DND-41 (cell line): Measurements from ENCODE around the gene DMRTC1B.
"Not testable (repeated sequence)": the region's sequence is repeated elsewhere in the genome, so short reads cannot be mapped to it uniquely, and the experiment has no call there.

Experiments
- ATAC-seq: fragments of 200-7000 bp; cut with Tn5 transposase; 3 replicates; pipeline ENCODE4 v1.9.1; 2021; ENCODE audit warnings: low read depth; ENCODE audit not compliant: insufficient read depth
- DNase-seq: peaks from one replicate; pipeline ENCODE4 v3.0.0-alpha.2; 2020
- H2AFZ ChIP-seq: 2 replicates; pipeline ENCODE4 v1.6.0; 2012; ENCODE audit warnings: low read depth, low read length
- H3K27ac ChIP-seq: 2 replicates; pipeline ENCODE4 v1.5.1; 2012; ENCODE audit warnings: low read length, inconsistent platforms
- H3K27me3 ChIP-seq: fragments of 200-600 bp; sonication (generic); 2 replicates; pipeline ENCODE4 v1.6.0; 2012; ENCODE audit warnings: low read length, mild to moderate bottlenecking, inconsistent platforms; ENCODE audit not compliant: insufficient read depth, poor library complexity
- H3K36me3 ChIP-seq: 2 replicates; pipeline ENCODE4 v1.5.1; 2012; ENCODE audit warnings: low read length, inconsistent platforms; ENCODE audit not compliant: insufficient read depth
- H3K4me1 ChIP-seq: 2 replicates; pipeline ENCODE4 v1.5.1; 2012; ENCODE audit warnings: mild to moderate bottlenecking, low read length; ENCODE audit not compliant: insufficient read depth
- H3K4me2 ChIP-seq: 2 replicates; pipeline ENCODE4 v1.6.0; 2012; ENCODE audit warnings: mild to moderate bottlenecking, moderate library complexity, low read length, inconsistent platforms; ENCODE audit not compliant: insufficient read depth
- H3K4me3 ChIP-seq, 2 experiments: fragments of 200-600 bp in 1 of 2; shearing (Covaris generic) in 1 of 2; 2 replicates each; pipeline ENCODE4 v1.5.1; 2012 to 2016; ENCODE audit warnings: inconsistent platforms in 2 of 2, low read length in 2 of 2, mild to moderate bottlenecking in 2 of 2, low read depth in 1 of 2, moderate library complexity in 1 of 2
- H3K79me2 ChIP-seq: 2 replicates; pipeline ENCODE4 v1.6.0; 2012; ENCODE audit warnings: low read length, inconsistent platforms; ENCODE audit not compliant: insufficient read depth
- H3K9ac ChIP-seq: 2 replicates; pipeline ENCODE4 v1.6.0; 2012; ENCODE audit warnings: low read depth, mild to moderate bottlenecking, inconsistent platforms, low read length, moderate library complexity
- H3K9me3 ChIP-seq: 2 replicates; pipeline ENCODE4 v1.5.1; 2012; ENCODE audit warnings: low read length, moderate library complexity, mild to moderate bottlenecking, inconsistent platforms; ENCODE audit not compliant: insufficient read depth, severe bottlenecking
- H4K20me1 ChIP-seq: 2 replicates; pipeline ENCODE4 v1.6.0; 2012; ENCODE audit warnings: low read length; ENCODE audit not compliant: insufficient read depth

Gene DMRTC1B

GRCh38 chrX:72760454-72760853 lies 16.2 kb upstream of the DMRTC1B start:
- not testable (repeated sequence) for H4K20me1 ChIP-seq, H3K27ac ChIP-seq

GRCh38 chrX:72777467-72777790 lies 739 bp downstream of the DMRTC1B start:
- not testable (repeated sequence) for H3K9me3 ChIP-seq, H3K36me3 ChIP-seq, H3K4me2 ChIP-seq, H3K4me3 ChIP-seq, H3K27me3 ChIP-seq, H4K20me1 ChIP-seq, H3K9ac ChIP-seq, H3K79me2 ChIP-seq, DNase-seq, H3K4me1 ChIP-seq, H2AFZ ChIP-seq, H3K27ac ChIP-seq
- peak; percentile 80 for ATAC-seq

More at GRCh38 chrX:72760454-72760853, 16.2 kb upstream of the DMRTC1B start:
- not testable (repeated sequence) for H3K4me3 ChIP-seq, H3K4me1 ChIP-seq, H3K36me3 ChIP-seq, ATAC-seq, H3K4me2 ChIP-seq, H2AFZ ChIP-seq, H3K9me3 ChIP-seq, H3K79me2 ChIP-seq, H3K27me3 ChIP-seq, H3K9ac ChIP-seq, DNase-seq

- not testable (repeated sequence) for H3K4me1 ChIP-seq, H3K27me3 ChIP-seq, H3K4me2 ChIP-seq, H3K36me3 ChIP-seq, H2AFZ ChIP-seq, DNase-seq, H3K27ac ChIP-seq, H3K9ac ChIP-seq, H3K79me2 ChIP-seq, H3K4me3 ChIP-seq, H4K20me1 ChIP-seq, H3K9me3 ChIP-seq
- ATAC-seq = peak; percentile 62
These were observed 1.5 kb downstream of the DMRTC1B start for GRCh38 chrX:72778146-72778545.

DNA sequence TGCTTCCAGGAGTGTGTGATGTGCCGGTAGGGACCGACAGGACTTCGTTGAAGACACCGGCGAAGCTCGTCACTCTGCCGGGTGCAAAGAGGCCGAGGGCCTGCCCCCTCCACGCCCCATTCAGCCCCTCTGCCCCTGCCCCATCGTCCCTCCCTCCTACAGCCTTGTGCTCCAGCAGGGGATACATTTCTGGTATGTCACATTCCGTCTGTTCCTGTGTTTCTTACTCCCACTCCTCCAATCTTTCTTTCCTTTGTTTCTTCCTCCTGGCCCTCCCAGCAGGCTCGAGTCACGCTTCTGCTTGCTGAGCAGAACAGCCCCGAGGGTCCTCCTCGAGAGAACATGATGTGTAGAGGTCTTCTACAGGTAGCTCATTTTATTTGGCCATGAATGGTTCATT lies 5.9 kb downstream of the DMRTC1B start, which contains the start of gene FAM236B:
Gene FAM236B, minus strand, starts transcription at position 101 of the 400 bp plus-strand sequence. Its CDS starts 100 bp downstream, at position 1.
- H3K27ac ChIP-seq, DNase-seq, H3K4me3 ChIP-seq, H3K4me1 ChIP-seq, ATAC-seq, H3K27me3 ChIP-seq, H2AFZ ChIP-seq, H4K20me1 ChIP-seq, H3K79me2 ChIP-seq, H3K9me3 ChIP-seq, H3K36me3 ChIP-seq, H3K9ac ChIP-seq, H3K4me2 ChIP-seq: not testable (repeated sequence)

DNA sequence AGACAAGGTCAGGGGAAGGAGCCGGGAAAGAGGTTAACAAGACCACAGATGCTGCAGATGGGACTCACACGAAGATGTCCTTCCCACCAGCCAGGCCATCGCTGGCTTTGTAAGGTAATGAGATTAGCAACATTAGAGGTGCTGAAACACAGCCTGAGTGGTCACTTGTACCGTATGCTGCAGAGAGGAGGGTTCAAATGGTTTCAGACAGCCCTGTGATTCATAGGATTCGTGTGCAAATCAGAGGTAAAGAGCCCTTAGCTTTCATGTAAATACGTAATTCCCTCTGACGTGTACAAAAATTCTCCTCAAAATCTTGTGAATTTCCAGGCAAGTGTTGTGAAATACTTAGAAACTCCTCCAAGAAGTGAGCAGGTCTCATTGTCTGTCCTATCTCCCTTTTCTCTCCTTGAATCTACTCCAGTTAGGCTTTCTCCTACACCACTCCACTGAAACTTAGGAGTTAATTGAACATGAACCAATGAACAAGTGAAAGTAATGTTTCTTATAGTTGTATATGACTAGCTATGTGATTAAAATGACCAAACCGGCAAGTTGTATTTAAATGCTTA lies 6.8 kb downstream of the DMRTC1B start:
- DNase-seq, H3K36me3 ChIP-seq, H3K27me3 ChIP-seq, H3K9ac ChIP-seq, H3K4me3 ChIP-seq, ATAC-seq, H3K27ac ChIP-seq, H3K4me2 ChIP-seq, H3K79me2 ChIP-seq, H3K4me1 ChIP-seq, H3K9me3 ChIP-seq, H2AFZ ChIP-seq, H4K20me1 ChIP-seq: not testable (repeated sequence)

DNA sequence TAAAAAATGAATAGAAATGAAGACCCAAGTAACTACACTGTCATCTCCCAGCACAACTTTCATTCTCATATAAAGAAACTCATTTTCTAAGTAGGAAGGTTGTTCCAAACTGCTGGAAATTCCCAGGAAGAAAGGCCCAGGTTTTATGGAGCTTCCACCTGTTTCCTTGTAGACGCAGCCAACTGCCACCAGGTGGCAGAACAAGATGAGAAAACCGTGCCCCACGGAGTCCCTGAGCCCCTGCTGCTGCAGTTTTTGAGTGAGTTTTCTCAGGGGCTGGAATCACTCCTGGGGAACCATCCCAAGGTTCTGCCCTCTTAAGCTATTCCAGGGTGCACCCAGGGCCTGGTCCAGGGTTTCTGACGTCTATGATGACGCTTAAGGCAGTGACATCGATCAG lies 7.3 kb downstream of the DMRTC1B start:
- H3K9me3 ChIP-seq, H3K4me3 ChIP-seq, H3K4me1 ChIP-seq, DNase-seq, H3K27ac ChIP-seq, H3K79me2 ChIP-seq, H2AFZ ChIP-seq, H3K9ac ChIP-seq, H3K4me2 ChIP-seq, H3K36me3 ChIP-seq, H3K27me3 ChIP-seq, H4K20me1 ChIP-seq: not testable (repeated sequence)
- peak; percentile 64; the same call in 2 of the 3 replicates for ATAC-seq

- H3K79me2 ChIP-seq, H3K4me2 ChIP-seq, H4K20me1 ChIP-seq, DNase-seq, H3K9ac ChIP-seq, H3K4me1 ChIP-seq, H3K9me3 ChIP-seq, ATAC-seq, H3K36me3 ChIP-seq, H2AFZ ChIP-seq, H3K4me3 ChIP-seq, H3K27me3 ChIP-seq, H3K27ac ChIP-seq: not testable (repeated sequence)
These were observed 11.5 kb downstream of the DMRTC1B start for GRCh38 chrX:72788142-72788541.

DNA sequence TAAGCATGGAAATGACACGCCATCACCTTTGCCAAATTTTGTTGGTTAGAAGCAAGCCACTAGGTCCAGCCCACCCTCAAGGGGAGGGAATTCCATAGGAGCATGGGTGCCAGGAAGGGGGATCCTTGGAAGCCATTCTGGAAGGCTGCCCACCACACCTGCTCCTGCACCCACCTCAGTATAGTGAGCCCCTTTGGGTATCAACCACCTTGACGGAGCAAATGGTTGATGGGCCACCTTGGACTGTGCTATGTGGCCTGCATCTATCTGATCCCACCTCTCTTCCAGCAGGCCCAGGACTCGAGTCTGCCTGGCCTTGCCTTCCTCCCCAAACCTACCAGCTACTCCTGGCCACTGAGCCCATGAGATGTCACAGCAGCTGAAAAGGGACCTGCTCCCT lies 13.7 kb downstream of the DMRTC1B start:
- not testable (repeated sequence) for ATAC-seq, H3K9ac ChIP-seq, H2AFZ ChIP-seq, H4K20me1 ChIP-seq, H3K4me2 ChIP-seq, H3K27me3 ChIP-seq, H3K4me3 ChIP-seq, H3K9me3 ChIP-seq, DNase-seq, H3K36me3 ChIP-seq, H3K79me2 ChIP-seq, H3K27ac ChIP-seq, H3K4me1 ChIP-seq
